ENCODE results near the gene CALU. TPM values are rescaled to one million over a fixed set of nuclear protein-coding genes. Genes with fewer than 3 reads are reported as not detected.

CALU gene
- total and polyA plus RNA-seq, 2 experiments from 2014 or later: 231 to 305 TPM

DNA sequence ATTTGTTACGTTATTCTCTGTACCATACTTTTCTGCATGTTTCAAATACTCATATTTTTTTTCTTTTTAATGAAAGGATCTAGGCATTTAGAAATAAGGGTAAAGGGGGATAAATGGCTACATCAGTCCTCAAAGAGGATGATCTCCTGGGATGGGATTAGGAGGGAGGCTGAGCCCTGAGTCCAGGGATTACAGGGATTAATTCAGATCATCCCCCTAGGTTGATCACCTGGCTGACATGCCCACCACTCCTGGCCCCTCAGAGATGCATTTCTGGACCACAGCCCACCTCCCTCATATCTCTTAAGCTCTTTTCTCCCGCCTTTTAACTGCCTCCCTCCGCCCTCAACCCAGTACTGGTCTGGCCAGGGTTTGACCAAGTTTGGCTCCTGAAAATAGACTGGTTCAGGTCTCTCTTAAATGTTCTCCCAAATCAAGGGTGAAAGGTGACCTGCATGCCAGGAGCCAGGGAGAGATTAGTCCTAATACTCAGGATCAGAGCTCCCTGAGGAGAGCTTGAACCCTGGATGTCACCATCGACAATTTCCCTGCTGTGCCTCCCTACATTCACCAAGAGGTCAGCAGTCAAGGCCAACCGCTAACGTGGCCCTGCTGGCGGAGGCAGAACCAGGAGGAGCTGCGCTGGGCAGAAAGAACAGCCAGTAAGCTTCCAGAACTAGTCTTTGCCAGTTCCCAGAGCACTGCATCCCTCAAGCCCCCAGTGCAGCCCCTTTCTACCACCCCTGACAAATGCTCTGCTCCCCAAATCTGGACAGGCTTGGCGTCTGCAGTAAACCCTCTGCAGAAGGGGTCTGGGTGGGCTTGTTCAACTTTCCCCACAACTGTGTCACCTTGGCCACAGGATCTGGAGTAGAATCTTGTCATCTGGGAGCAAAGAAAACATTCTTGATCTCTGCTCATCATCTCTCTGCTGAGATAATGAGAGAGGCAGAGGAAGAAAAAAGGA is 49.6 kb downstream of the CALU start:
- no peak for DNase-seq (ENCODE audit: low read depth in 1 of 2, low spot score in 1 of 2)
- Histone ChIP-seq H3K4me1 (ENCODE audit: low read depth) (no peaks in the 10 kb centered on the region), H3K36me3 (no peaks in the 10 kb centered on the region), H3K4me3 (no peak overlapping the region), H3K27ac (no peak overlapping the region), H3K27me3 (no peaks in the 10 kb centered on the region), H3K9me3 (ENCODE audit: low read depth) (no peaks in the 10 kb centered on the region)
- TF ChIP-seq, protein P1, sequence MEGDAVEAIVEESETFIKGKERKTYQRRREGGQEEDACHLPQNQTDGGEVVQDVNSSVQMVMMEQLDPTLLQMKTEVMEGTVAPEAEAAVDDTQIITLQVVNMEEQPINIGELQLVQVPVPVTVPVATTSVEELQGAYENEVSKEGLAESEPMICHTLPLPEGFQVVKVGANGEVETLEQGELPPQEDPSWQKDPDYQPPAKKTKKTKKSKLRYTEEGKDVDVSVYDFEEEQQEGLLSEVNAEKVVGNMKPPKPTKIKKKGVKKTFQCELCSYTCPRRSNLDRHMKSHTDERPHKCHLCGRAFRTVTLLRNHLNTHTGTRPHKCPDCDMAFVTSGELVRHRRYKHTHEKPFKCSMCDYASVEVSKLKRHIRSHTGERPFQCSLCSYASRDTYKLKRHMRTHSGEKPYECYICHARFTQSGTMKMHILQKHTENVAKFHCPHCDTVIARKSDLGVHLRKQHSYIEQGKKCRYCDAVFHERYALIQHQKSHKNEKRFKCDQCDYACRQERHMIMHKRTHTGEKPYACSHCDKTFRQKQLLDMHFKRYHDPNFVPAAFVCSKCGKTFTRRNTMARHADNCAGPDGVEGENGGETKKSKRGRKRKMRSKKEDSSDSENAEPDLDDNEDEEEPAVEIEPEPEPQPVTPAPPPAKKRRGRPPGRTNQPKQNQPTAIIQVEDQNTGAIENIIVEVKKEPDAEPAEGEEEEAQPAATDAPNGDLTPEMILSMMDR (IDR thresholded peaks at IDR 0.05; ENCODE audit: low read depth, low read length): no peak

DNA sequence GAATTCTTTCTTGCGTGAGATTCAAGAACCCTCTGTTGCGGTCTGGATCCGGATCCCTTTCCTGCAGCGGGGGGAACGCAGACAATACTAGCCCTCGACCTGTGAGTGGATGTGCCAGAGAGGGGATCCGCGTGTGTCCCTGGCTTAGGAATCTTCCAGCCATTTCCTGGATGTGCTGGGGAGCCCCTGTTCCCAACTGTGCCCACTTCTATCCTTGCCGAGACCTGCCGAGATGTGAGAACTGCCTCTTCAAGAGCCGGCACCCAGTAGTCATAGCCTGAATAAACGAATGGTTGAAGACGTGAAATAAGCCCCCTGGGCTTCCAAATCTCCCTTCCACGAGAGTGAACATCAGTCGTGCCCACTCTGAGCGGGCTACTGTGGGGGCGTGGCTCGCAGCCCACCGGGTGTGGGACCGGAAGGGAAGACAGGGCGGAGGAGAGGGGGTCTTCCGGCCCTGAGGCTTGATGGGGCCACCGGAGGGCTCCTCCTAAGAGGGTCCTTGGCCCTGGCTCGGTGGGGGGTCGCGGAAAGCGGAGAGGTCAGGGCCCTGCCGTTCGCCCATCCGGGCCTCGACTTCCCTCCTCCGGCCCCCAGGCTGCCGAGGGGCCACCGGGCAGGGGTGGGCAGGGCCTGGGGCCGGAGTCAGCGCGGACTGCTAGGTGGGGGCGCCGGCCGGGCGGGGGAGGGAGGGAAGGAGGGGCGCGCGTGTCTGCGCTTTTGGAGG is 51.3 kb downstream of the CALU start:
- Histone ChIP-seq H3K27ac (no peak overlapping the region), H3K9me3 (ENCODE audit: low read depth) (no peaks in the 10 kb centered on the region), H3K4me1 (ENCODE audit: low read depth) (no peaks in the 10 kb centered on the region), H3K4me3 (peak overlapping the region; percentile 43), H3K27me3 (no peaks in the 10 kb centered on the region), H3K36me3 (no peaks in the 10 kb centered on the region)
- DNase-seq (ENCODE audit: low read depth in 1 of 2, low spot score in 1 of 2): no peak
- TF ChIP-seq, protein P1 (IDR thresholded peaks at IDR 0.05; ENCODE audit: low read depth, low read length): no peak

DNA sequence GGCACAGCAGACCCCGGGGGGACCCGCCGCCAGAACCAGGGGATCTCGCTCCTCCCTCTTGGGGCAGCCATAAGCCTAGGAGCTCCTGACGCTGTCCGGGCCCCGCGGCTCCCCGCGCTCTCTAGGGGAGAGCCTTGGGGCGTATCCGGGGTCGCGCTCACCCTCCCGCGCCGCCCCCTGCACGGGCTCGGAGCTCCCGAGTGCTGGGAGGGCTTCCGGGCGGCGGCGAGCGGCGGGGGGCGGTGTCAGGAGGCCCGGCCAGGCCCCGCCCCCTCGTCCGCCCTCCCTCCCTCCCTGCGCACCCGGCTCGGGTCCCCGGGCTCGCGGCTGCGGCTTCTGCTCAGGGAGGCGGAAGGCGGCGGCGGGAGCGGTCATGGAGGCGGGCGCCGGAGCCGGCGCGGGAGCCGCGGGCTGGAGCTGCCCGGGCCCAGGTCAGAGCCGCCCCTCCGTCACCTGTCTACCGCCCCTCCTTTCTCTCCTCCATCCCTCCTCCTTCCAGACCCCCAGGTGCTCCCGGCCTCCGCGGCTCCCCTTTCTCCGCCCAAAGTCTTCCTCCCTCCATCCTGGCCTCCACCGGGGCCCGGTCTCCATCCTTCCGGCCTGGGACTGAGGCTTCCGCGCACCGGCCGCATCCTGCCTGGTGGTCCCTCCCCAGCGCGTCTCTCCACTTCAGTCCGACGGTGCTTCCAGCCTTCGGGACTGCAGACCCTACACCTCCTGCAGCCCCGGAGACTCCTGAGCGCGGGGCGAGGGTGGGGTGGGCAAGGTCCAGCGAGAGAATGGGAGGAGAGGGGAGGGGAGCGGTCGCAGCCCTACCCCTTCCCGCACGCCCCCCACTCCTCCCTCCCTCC is 52.2 kb downstream of the CALU start, which contains the start of gene CCDC136:
Gene CCDC136 (plus strand): TSS at position 848 of the 851 bp plus-strand sequence. CDS start 444 bp downstream, outside the sequence.
- Histone ChIP-seq H3K36me3 (no peaks in the 10 kb centered on the region), H3K27me3 (no peaks in the 10 kb centered on the region), H3K4me3 (peak within 1 kb of the TSS; percentile 43), H3K4me1 (ENCODE audit: low read depth) (no peaks in the 10 kb centered on the region), H3K9me3 (ENCODE audit: low read depth) (no peaks in the 10 kb centered on the region), H3K27ac (no peak within 1 kb of the TSS)
- peak; percentile 65 to 74 for DNase-seq (ENCODE audit: low read depth in 1 of 2, low spot score in 1 of 2)
- TF ChIP-seq, protein P1 (IDR thresholded peaks at IDR 0.05; ENCODE audit: low read depth, low read length): no peak

DNA sequence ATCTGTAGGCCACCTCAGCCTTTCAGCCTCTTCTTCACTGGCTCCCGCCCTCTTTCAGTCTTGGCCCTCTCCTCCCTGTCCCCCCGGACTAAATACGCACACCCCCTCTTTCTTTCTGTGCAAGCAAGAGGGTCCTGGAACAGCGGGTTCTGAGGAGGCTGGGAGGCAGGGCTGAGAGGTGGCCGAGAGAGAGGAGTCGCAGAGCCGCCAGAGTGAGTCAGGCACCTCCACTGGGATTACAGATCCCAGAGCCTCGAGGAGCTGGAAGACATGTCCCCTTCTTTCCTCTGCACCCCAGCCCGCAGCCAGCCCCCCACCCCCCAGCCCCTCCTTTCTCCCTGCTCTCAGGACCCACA is 52.8 kb downstream of the CALU start:
- TF ChIP-seq, protein P1 (IDR thresholded peaks at IDR 0.05; ENCODE audit: low read depth, low read length): no peak
- H3K36me3 ChIP-seq: no peaks in the 10 kb centered on the region
- DNase-seq (ENCODE audit: low read depth in 1 of 2, low spot score in 1 of 2): no peak

More for the DNA sequence above, 52.8 kb downstream of the CALU start:
- Histone ChIP-seq H3K9me3 (ENCODE audit: low read depth) (no peaks in the 10 kb centered on the region), H3K4me1 (ENCODE audit: low read depth) (no peaks in the 10 kb centered on the region), H3K27ac (no peak overlapping the region), H3K27me3 (no peaks in the 10 kb centered on the region), H3K4me3 (peak overlapping the region; percentile 43)

Measured in cardiac muscle cell (in vitro differentiated cells and primary cell).